OCI-LY1 (cell line): ENCODE results near the gene AQP10.

Source experiments
- H2AFZ ChIP-seq: fragments of 200-600 bp; sonication (generic), shearing (Covaris generic); 2 replicates; pipeline ENCODE4 v1.6.0; 2014; ENCODE audit warnings: antibody characterized with exemption, mild to moderate bottlenecking, low read length
- H3F3A ChIP-seq: fragments of 200-600 bp; sonication (generic), shearing (Covaris generic); 2 replicates; pipeline ENCODE4 v1.6.0; 2014; ENCODE audit warnings: mild to moderate bottlenecking, antibody characterized with exemption, low read length, moderate library complexity; ENCODE audit not compliant: insufficient read depth
- H3K27ac ChIP-seq: fragments of 200-600 bp; sonication (generic); 2 replicates; pipeline ENCODE4 v1.5.1; 2014; ENCODE audit warnings: low read length, mixed run types, mild to moderate bottlenecking, low read depth; ENCODE audit not compliant: poor library complexity, severe bottlenecking
- H3K27me3 ChIP-seq: fragments of 200-600 bp; sonication (generic); 2 replicates; pipeline ENCODE4 v1.6.0; 2014; ENCODE audit warnings: antibody characterized with exemption, mild to moderate bottlenecking, low read length, moderate library complexity; ENCODE audit not compliant: insufficient read depth
- H3K36me3 ChIP-seq: fragments of 200-600 bp; sonication (generic); 2 replicates; pipeline ENCODE4 v1.6.1; 2014; ENCODE audit warnings: mild to moderate bottlenecking, antibody characterized with exemption, low read length, moderate library complexity, mixed read lengths; ENCODE audit not compliant: insufficient read depth
- H3K4me1 ChIP-seq: fragments of 200-600 bp; sonication (generic); 2 replicates; pipeline ENCODE4 v1.5.1; 2014; ENCODE audit warnings: mild to moderate bottlenecking, low read length, moderate library complexity; ENCODE audit not compliant: insufficient read depth, severe bottlenecking
- H3K4me2 ChIP-seq: fragments of 200-600 bp; sonication (generic), shearing (Covaris generic); 2 replicates; pipeline ENCODE4 v1.6.1; 2014; ENCODE audit warnings: low read length
- H3K4me3 ChIP-seq: fragments of 200-600 bp; sonication (generic); 2 replicates; pipeline ENCODE4 v1.5.1; 2014; ENCODE audit warnings: low read length, low read depth, mild to moderate bottlenecking, mixed read lengths; ENCODE audit not compliant: poor library complexity, severe bottlenecking
- H3K79me2 ChIP-seq: fragments of 200-600 bp; shearing (Covaris generic); 2 replicates; pipeline ENCODE4 v1.6.1; 2016; ENCODE audit warnings: mixed run types, low read length, mixed read lengths; ENCODE audit not compliant: insufficient read depth
- H3K9ac ChIP-seq: fragments of 200-600 bp; sonication (generic), shearing (Covaris generic); 2 replicates; pipeline ENCODE4 v1.6.1; 2014; ENCODE audit warnings: mild to moderate bottlenecking, low read length, mixed read lengths
- H3K9me2 ChIP-seq: fragments of 200-600 bp; sonication (generic), shearing (Covaris generic); 2 replicates; pipeline ENCODE4 v1.6.1; 2014; ENCODE audit warnings: low read depth, mild to moderate bottlenecking, low read length, mixed read lengths
- H3K9me3 ChIP-seq: fragments of 200-600 bp; shearing (Covaris generic); 2 replicates; pipeline ENCODE4 v1.6.1; 2014; ENCODE audit warnings: low read length, mixed read lengths
- H4K20me1 ChIP-seq: fragments of 200-600 bp; sonication (generic), shearing (Covaris generic); 2 replicates; pipeline ENCODE4 v1.6.0; 2016; ENCODE audit warnings: mild to moderate bottlenecking, low read length; ENCODE audit not compliant: insufficient read depth
- EZH2 ChIP-seq: fragments of 200-600 bp; sonication (generic), shearing (Covaris generic); IDR thresholded peaks from 2 replicates; pipeline ENCODE4 v1.8.0; 2017; ENCODE audit warnings: borderline replicate concordance, mixed run types, mild to moderate bottlenecking, antibody characterized with exemption, low read length, moderate library complexity, mixed read lengths
- TF ChIP-seq, protein P1 (sequence below): fragments of 200-600 bp; sonication (generic), shearing (Covaris generic); IDR thresholded peaks from 2 replicates; pipeline ENCODE4 v1.5.1; 2017; ENCODE audit warnings: mild to moderate bottlenecking, antibody characterized with exemption, low read length, moderate library complexity, mixed read lengths

AQP10 gene

DNA sequence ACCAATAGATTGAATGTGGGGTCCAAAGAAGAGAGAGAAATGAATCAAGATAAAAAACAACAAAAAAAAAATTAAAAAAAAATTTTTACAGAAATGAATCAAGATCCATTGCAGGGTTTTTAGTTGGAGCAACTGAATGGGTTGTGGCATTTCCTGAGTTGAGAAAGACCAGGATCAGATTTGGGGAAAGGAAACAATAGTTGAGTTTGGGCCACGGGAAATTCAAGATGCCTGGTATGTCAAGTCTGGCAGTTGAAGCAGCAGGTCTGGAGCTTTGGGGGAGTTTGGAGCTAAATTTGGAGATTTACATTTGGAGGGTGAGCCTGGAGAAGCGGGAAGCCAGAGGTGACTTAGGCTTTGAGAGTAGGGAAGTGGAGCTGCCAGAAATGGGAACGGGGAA, 27.1 kb downstream of the AQP10 start:
- TF ChIP-seq, protein P1, sequence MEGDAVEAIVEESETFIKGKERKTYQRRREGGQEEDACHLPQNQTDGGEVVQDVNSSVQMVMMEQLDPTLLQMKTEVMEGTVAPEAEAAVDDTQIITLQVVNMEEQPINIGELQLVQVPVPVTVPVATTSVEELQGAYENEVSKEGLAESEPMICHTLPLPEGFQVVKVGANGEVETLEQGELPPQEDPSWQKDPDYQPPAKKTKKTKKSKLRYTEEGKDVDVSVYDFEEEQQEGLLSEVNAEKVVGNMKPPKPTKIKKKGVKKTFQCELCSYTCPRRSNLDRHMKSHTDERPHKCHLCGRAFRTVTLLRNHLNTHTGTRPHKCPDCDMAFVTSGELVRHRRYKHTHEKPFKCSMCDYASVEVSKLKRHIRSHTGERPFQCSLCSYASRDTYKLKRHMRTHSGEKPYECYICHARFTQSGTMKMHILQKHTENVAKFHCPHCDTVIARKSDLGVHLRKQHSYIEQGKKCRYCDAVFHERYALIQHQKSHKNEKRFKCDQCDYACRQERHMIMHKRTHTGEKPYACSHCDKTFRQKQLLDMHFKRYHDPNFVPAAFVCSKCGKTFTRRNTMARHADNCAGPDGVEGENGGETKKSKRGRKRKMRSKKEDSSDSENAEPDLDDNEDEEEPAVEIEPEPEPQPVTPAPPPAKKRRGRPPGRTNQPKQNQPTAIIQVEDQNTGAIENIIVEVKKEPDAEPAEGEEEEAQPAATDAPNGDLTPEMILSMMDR = no peak
- TF ChIP-seq EZH2 = no peak
- Histone ChIP-seq H4K20me1 (no peaks in the 10 kb centered on the region), H3K79me2 (no peaks in the 10 kb centered on the region), H3K4me2 (no peak overlapping the region), H2AFZ (no peak overlapping the region), H3K27ac (no peak overlapping the region), H3K9me3 (no peaks in the 10 kb centered on the region), H3K36me3 (no peaks in the 10 kb centered on the region), H3K9me2 (no peaks in the 10 kb centered on the region), H3K9ac (no peak overlapping the region), H3K4me1 (no peaks in the 10 kb centered on the region), H3F3A (no peaks in the 10 kb centered on the region), H3K27me3 (no peaks in the 10 kb centered on the region), H3K4me3 (no peak overlapping the region)

DNA sequence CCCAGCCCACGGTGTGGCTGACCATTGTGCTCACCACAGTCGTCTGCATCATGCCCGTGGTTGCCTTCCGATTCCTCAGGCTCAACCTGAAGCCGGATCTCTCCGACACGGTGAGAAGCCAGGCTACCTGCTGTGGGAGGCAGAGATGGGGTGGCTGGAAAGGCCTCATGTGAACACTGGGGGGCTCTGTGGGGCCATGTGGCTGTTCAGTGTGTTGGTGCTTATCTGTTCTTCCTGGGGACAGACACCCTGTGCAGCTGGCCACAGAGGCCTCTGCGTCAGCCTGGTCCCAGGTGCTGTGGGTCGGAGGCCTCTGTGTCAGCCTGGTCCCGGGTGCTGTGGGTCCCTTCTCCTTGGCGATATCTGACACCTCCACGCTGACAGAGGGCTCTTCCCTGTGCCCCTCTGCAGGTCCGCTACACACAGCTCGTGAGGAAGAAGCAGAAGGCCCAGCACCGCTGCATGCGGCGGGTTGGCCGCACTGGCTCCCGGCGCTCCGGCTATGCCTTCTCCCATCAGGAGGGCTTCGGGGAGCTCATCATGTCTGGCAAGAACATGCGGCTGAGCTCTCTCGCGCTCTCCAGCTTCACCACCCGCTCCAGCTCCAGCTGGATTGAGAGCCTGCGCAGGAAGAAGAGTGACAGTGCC, 27.7 kb downstream of the AQP10 start:
- no peak overlapping the region for H3K27ac ChIP-seq
- no peaks in the 10 kb centered on the region for H3K9me3 ChIP-seq
- H2AFZ ChIP-seq = no peak overlapping the region
- H3K4me3 ChIP-seq = no peak overlapping the region
- H3K9me2 ChIP-seq = no peaks in the 10 kb centered on the region
- no peak for TF ChIP-seq EZH2
- TF ChIP-seq, protein P1 = no peak; the same call in 1 of the 2 replicates
- H3K27me3 ChIP-seq = no peaks in the 10 kb centered on the region
- H4K20me1 ChIP-seq = no peaks in the 10 kb centered on the region
- H3K79me2 ChIP-seq = no peaks in the 10 kb centered on the region
- H3K36me3 ChIP-seq = no peaks in the 10 kb centered on the region
- H3K4me1 ChIP-seq = no peaks in the 10 kb centered on the region
- no peak overlapping the region for H3K4me2 ChIP-seq
- no peaks in the 10 kb centered on the region for H3F3A ChIP-seq
- no peak overlapping the region for H3K9ac ChIP-seq

DNA sequence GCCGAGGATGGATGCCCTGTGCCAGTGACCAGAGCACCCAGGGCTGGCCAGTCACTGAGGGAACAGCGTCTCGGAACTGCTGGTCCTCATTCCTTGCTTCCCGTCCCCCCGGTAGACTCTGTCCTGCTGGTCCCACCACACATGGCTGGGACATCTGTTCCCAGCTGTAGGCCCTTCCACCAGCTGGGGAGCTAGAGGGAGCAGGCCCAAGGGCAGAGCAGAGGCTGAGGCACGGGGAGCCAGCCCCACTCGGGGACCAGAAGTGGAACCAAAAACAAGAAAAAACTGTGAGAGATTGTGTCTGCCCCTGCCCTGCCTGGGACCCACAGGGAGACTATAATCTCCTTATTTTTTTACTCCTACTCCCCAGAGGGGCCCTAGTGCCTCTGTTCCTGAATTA, 28.2 kb downstream of the AQP10 start:
- H3K36me3 ChIP-seq = no peaks in the 10 kb centered on the region
- no peaks in the 10 kb centered on the region for H3K4me1 ChIP-seq
- no peak overlapping the region for H3K9ac ChIP-seq
- H3K27ac ChIP-seq = no peak overlapping the region
- H3K9me3 ChIP-seq = no peaks in the 10 kb centered on the region
- H3K27me3 ChIP-seq = no peaks in the 10 kb centered on the region
- H4K20me1 ChIP-seq = no peaks in the 10 kb centered on the region
- H3K9me2 ChIP-seq = no peaks in the 10 kb centered on the region
- no peaks in the 10 kb centered on the region for H3F3A ChIP-seq
- no peak overlapping the region for H3K4me3 ChIP-seq
- H3K4me2 ChIP-seq = no peak overlapping the region
- TF ChIP-seq EZH2 = no peak
- TF ChIP-seq, protein P1 = no peak
- no peak overlapping the region for H2AFZ ChIP-seq
- H3K79me2 ChIP-seq = no peaks in the 10 kb centered on the region
